ENCODE measurements around the gene PIK3R5.

DNA sequence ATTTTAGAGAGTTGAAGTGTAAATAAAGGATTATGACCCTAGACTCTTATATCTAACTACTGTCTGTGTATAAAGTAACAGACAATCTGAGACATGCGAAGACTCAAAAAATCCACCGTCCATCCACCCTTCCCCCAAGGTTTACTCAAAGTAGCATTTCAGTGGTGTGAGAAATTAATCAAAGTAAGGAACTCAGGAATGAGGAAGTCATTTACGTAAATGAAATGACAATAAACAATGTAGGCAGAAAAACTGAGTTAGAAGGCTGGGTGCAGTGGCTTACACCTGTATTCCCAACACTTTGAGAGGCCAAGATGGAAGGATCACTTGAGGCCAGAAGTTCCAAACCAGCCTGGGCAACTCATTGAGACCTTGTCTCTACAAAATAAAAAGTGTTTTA, 36.1 kb upstream of the PIK3R5 start:
- TF ChIP-seq EP300 (IDR thresholded peaks at IDR 0.05; ENCODE audit: borderline replicate concordance), result no peak
- no peak for TF ChIP-seq YY1 (IDR thresholded peaks at IDR 0.05; ENCODE audit: low read depth)
- TF ChIP-seq TAF1 (IDR thresholded peaks at IDR 0.05; ENCODE audit: low read depth), result no peak
- no peak for TF ChIP-seq TEAD4 (IDR thresholded peaks at IDR 0.05)
- TF ChIP-seq, protein P1, sequence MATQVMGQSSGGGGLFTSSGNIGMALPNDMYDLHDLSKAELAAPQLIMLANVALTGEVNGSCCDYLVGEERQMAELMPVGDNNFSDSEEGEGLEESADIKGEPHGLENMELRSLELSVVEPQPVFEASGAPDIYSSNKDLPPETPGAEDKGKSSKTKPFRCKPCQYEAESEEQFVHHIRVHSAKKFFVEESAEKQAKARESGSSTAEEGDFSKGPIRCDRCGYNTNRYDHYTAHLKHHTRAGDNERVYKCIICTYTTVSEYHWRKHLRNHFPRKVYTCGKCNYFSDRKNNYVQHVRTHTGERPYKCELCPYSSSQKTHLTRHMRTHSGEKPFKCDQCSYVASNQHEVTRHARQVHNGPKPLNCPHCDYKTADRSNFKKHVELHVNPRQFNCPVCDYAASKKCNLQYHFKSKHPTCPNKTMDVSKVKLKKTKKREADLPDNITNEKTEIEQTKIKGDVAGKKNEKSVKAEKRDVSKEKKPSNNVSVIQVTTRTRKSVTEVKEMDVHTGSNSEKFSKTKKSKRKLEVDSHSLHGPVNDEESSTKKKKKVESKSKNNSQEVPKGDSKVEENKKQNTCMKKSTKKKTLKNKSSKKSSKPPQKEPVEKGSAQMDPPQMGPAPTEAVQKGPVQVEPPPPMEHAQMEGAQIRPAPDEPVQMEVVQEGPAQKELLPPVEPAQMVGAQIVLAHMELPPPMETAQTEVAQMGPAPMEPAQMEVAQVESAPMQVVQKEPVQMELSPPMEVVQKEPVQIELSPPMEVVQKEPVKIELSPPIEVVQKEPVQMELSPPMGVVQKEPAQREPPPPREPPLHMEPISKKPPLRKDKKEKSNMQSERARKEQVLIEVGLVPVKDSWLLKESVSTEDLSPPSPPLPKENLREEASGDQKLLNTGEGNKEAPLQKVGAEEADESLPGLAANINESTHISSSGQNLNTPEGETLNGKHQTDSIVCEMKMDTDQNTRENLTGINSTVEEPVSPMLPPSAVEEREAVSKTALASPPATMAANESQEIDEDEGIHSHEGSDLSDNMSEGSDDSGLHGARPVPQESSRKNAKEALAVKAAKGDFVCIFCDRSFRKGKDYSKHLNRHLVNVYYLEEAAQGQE (IDR thresholded peaks at IDR 0.05; ENCODE audit: low read depth), result no peak
- TF ChIP-seq RAD21 (IDR thresholded peaks at IDR 0.05; ENCODE audit: low read depth), result no peak
- TF ChIP-seq FOXM1 (IDR thresholded peaks at IDR 0.05; ENCODE audit: borderline replicate concordance, low read depth), result no peak
- TF ChIP-seq, protein P2, sequence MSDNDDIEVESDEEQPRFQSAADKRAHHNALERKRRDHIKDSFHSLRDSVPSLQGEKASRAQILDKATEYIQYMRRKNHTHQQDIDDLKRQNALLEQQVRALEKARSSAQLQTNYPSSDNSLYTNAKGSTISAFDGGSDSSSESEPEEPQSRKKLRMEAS (IDR thresholded peaks at IDR 0.05), result no peak
- TF ChIP-seq CEBPB (IDR thresholded peaks at IDR 0.05), result no peak
- TF ChIP-seq, protein P3, sequence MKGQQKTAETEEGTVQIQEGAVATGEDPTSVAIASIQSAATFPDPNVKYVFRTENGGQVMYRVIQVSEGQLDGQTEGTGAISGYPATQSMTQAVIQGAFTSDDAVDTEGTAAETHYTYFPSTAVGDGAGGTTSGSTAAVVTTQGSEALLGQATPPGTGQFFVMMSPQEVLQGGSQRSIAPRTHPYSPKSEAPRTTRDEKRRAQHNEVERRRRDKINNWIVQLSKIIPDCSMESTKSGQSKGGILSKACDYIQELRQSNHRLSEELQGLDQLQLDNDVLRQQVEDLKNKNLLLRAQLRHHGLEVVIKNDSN (IDR thresholded peaks at IDR 0.05), result no peak

All from Ishikawa (cell line).